ENCODE measurements around the gene IFIT1. TPM values are rescaled to one million over a fixed set of nuclear protein-coding genes. Genes with fewer than 3 reads are reported as not detected.
"Not testable (repeated sequence)": the region's sequence is repeated elsewhere in the genome, so short reads cannot be mapped to it uniquely, and the experiment has no call there.

Gene IFIT1
- total RNA-seq, 1 donor from 2014 or later = 0.09 TPM

GRCh38 chr10:89392974-89393373, 551 bp downstream of the IFIT1 start:
- no peak overlapping the region for H3K27ac Mint-ChIP-seq
- intact Hi-C loops (cut with micrococcal nuclease) = loop anchor here (1.0 to 5.0 kb wide), 2 partner anchors 61 to 91 kb away; partner anchors contain the start of gene IFIT2
- H3K36me3 Mint-ChIP-seq (ENCODE audit: low read depth) = no peaks in the 10 kb centered on the region
- DNase-seq (ENCODE audit: low spot score) = no peak
- peaks cover 16% of the 10 kb centered on the region for H3K4me1 Mint-ChIP-seq (ENCODE audit: low read depth)
- H3K4me3 Mint-ChIP-seq (ENCODE audit: low read depth) = peak overlapping the region; percentile 80
- H3K27me3 Mint-ChIP-seq (ENCODE audit: low read depth) = peaks cover 5% of the 10 kb centered on the region
- no peaks in the 10 kb centered on the region for H3K9me3 Mint-ChIP-seq

- intact Hi-C loops (cut with micrococcal nuclease) = loop anchor here (5.0 kb wide), 1 partner anchor 92 kb away; the partner anchor contains the start of gene IFIT2
- peaks cover 16% of the 10 kb centered on the region for H3K4me1 Mint-ChIP-seq (ENCODE audit: low read depth)
- DNase-seq (ENCODE audit: low spot score) = no peak
- no peak overlapping the region for H3K4me3 Mint-ChIP-seq (ENCODE audit: low read depth)
- peaks cover 9% of the 10 kb centered on the region for H3K27me3 Mint-ChIP-seq (ENCODE audit: low read depth)
- H3K27ac Mint-ChIP-seq = no peak overlapping the region
- H3K9me3 Mint-ChIP-seq = no peaks in the 10 kb centered on the region
- H3K36me3 Mint-ChIP-seq (ENCODE audit: low read depth) = no peaks in the 10 kb centered on the region
These were observed 1.5 kb downstream of the IFIT1 start for GRCh38 chr10:89393898-89394297.

DNA sequence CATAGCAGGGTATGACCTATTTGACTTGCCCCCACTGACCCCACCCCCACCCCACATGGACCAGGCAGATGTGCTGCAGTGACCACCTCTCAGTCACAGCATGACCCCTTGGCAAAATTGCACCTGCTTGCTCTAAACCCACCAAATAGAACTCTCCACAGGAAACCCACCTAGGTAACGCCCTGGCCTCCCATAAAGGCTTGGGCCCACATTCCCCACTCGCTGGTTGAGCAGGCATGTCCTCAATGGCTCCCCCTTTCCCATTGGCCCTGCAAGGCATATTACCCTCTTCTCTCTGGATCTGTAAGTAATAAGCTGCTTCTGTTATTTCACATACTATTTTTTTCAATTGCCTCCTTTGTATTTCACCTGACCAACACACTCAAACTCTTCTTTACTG, 2.7 kb downstream of the IFIT1 start:
- Mint-ChIP-seq H3K27me3 (ENCODE audit: low read depth) (peaks cover 15% of the 10 kb centered on the region), H3K4me1 (ENCODE audit: low read depth) (peaks cover 16% of the 10 kb centered on the region), H3K9me3 (no peaks in the 10 kb centered on the region), H3K4me3 (ENCODE audit: low read depth) (no peak overlapping the region), H3K36me3 (ENCODE audit: low read depth) (no peaks in the 10 kb centered on the region), H3K27ac (no peak overlapping the region)
- intact Hi-C loops (cut with micrococcal nuclease) = no loop called here
- DNase-seq (ENCODE audit: low spot score) = no peak

- H3K4me3 Mint-ChIP-seq (ENCODE audit: low read depth) = no peak overlapping the region
- H3K27me3 Mint-ChIP-seq (ENCODE audit: low read depth) = peaks cover 19% of the 10 kb centered on the region
- no peaks in the 10 kb centered on the region for H3K36me3 Mint-ChIP-seq (ENCODE audit: low read depth)
- peaks cover 8% of the 10 kb centered on the region for H3K4me1 Mint-ChIP-seq (ENCODE audit: low read depth)
- intact Hi-C loops (cut with micrococcal nuclease) = no loop called here
- no peak overlapping the region for H3K27ac Mint-ChIP-seq
- DNase-seq (ENCODE audit: low spot score) = no peak
- H3K9me3 Mint-ChIP-seq = no peaks in the 10 kb centered on the region
These were observed 5.8 kb downstream of the IFIT1 start for GRCh38 chr10:89398003-89398749.

GRCh38 chr10:89399956-89400355, 7.5 kb downstream of the IFIT1 start:
- DNase-seq (ENCODE audit: low spot score) = no peak
- Mint-ChIP-seq H3K27me3 (ENCODE audit: low read depth) (peaks cover 19% of the 10 kb centered on the region), H3K9me3 (no peaks in the 10 kb centered on the region), H3K27ac (no peak overlapping the region), H3K4me3 (ENCODE audit: low read depth) (no peak overlapping the region), H3K36me3 (ENCODE audit: low read depth) (no peaks in the 10 kb centered on the region), H3K4me1 (ENCODE audit: low read depth) (peaks cover 7% of the 10 kb centered on the region)
- intact Hi-C loops (cut with micrococcal nuclease) = no loop called here

DNA sequence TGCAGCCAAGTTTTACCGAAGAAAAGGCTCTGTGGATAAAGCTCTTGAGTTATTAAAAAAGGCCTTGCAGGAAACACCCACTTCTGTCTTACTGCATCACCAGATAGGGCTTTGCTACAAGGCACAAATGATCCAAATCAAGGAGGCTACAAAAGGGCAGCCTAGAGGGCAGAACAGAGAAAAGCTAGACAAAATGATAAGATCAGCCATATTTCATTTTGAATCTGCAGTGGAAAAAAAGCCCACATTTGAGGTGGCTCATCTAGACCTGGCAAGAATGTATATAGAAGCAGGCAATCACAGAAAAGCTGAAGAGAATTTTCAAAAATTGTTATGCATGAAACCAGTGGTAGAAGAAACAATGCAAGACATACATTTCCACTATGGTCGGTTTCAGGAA, 10.6 kb downstream of the IFIT1 start:
- H3K4me1 Mint-ChIP-seq (ENCODE audit: low read depth) = peaks cover 7% of the 10 kb centered on the region
- H3K36me3 Mint-ChIP-seq (ENCODE audit: low read depth) = no peaks in the 10 kb centered on the region
- H3K27me3 Mint-ChIP-seq (ENCODE audit: low read depth) = peaks cover 23% of the 10 kb centered on the region
- H3K4me3 Mint-ChIP-seq (ENCODE audit: low read depth) = no peak overlapping the region
- intact Hi-C loops (cut with micrococcal nuclease) = no loop called here
- no peaks in the 10 kb centered on the region for H3K9me3 Mint-ChIP-seq
- no peak for DNase-seq (ENCODE audit: low spot score)
- H3K27ac Mint-ChIP-seq = no peak overlapping the region

- intact Hi-C loops (cut with micrococcal nuclease) = no loop called here
- peaks cover 7% of the 10 kb centered on the region for H3K4me1 Mint-ChIP-seq (ENCODE audit: low read depth)
These were observed 12.0 kb downstream of the IFIT1 start for GRCh38 chr10:89404104-89405047.

DNA sequence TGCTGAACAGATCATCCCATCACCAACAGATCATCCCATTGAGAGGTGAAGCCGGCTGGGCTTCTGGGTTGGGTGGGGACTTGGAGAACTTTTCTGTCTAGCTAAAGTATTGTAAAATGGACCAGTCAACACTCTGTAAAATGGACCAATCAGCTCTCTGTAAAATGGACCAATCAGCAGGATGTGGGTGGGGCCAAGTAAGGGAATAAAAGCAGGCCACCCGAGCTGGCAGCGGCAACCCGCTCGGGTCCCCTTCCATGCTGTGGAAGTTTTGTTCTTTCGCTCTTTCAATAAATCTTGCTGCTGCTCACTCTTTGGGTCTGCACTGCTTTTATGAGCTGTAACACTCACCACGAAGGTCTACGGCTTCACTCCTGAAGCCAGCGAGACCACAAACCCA, 13.8 kb downstream of the IFIT1 start:
- H3K4me3 Mint-ChIP-seq (ENCODE audit: low read depth); H3K36me3 Mint-ChIP-seq (ENCODE audit: low read depth); intact Hi-C loops (cut with micrococcal nuclease); H3K27ac Mint-ChIP-seq; DNase-seq (ENCODE audit: low spot score); H3K9me3 Mint-ChIP-seq: not testable (repeated sequence)
- Mint-ChIP-seq H3K27me3 (ENCODE audit: low read depth) (peaks cover 11% of the 10 kb centered on the region), H3K4me1 (ENCODE audit: low read depth) (peaks cover 12% of the 10 kb centered on the region)

More at GRCh38 chr10:89404104-89405047, 12.0 kb downstream of the IFIT1 start:
- Mint-ChIP-seq H3K4me3 (ENCODE audit: low read depth) (no peak overlapping the region), H3K27me3 (ENCODE audit: low read depth) (peaks cover 15% of the 10 kb centered on the region), H3K36me3 (ENCODE audit: low read depth) (no peaks in the 10 kb centered on the region), H3K9me3 (no peaks in the 10 kb centered on the region), H3K27ac (no peak overlapping the region)
- no peak for DNase-seq (ENCODE audit: low spot score)

GRCh38 chr10:89407792-89408191, 15.4 kb downstream of the IFIT1 start:
- DNase-seq (ENCODE audit: low spot score); H3K36me3 Mint-ChIP-seq (ENCODE audit: low read depth); H3K4me3 Mint-ChIP-seq (ENCODE audit: low read depth); H3K27ac Mint-ChIP-seq; intact Hi-C loops (cut with micrococcal nuclease): not testable (repeated sequence)
- H3K9me3 Mint-ChIP-seq = peaks cover 10% of the 10 kb centered on the region
- H3K27me3 Mint-ChIP-seq (ENCODE audit: low read depth) = peaks cover 12% of the 10 kb centered on the region
- peaks cover 13% of the 10 kb centered on the region for H3K4me1 Mint-ChIP-seq (ENCODE audit: low read depth)

- DNase-seq (ENCODE audit: low spot score); intact Hi-C loops (cut with micrococcal nuclease); H3K4me3 Mint-ChIP-seq (ENCODE audit: low read depth); H3K27ac Mint-ChIP-seq; H3K36me3 Mint-ChIP-seq (ENCODE audit: low read depth): not testable (repeated sequence)
- peaks cover 16% of the 10 kb centered on the region for H3K4me1 Mint-ChIP-seq (ENCODE audit: low read depth)
- peaks cover 11% of the 10 kb centered on the region for H3K9me3 Mint-ChIP-seq
- peaks cover 12% of the 10 kb centered on the region for H3K27me3 Mint-ChIP-seq (ENCODE audit: low read depth)
These were observed 16.9 kb downstream of the IFIT1 start for GRCh38 chr10:89409282-89409681.

DNA sequence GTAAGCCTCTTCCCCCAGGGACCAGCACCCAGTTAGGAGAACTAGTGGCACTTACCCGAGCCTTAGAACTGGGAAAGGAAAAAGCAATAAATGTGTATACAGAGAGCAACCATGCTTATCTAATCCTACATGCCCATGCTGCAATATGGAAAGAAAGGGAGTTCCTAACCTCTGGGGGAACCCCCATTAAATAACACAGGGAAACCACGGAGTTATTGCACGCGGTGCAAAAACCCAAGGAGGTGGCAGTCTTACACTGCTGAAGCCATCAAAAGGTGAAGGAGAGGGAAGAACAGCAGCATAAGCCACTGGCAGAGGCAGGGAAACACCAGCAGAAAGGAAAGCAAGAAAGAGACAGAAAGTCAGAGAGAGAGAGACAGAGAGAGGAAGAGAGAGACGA, 18.1 kb downstream of the IFIT1 start:
- intact Hi-C loops (cut with micrococcal nuclease); H3K4me3 Mint-ChIP-seq (ENCODE audit: low read depth); H3K27ac Mint-ChIP-seq: not testable (repeated sequence)

DNA sequence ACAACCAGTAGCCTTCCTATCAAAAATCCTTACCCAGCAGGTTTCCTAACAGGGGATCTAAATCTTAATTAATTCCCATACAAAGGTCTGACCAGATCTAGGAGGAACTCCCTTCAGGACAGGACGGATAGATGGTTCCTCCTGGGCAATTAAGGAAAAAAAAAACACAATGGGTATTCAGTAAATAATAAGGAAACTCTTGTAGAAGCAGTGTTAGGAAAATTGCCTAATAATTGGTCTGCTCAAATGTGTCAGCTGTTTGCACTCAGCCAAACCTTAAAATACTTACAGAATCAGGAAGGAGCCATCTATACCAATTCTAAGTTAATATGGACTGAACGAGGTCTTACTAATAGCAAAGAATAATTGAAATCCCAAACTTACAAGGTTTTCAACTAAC, 18.7 kb downstream of the IFIT1 start:
- intact Hi-C loops (cut with micrococcal nuclease); H3K27ac Mint-ChIP-seq: not testable (repeated sequence)

More for the DNA sequence above, 18.1 kb downstream of the IFIT1 start:
- peaks cover 11% of the 10 kb centered on the region for H3K27me3 Mint-ChIP-seq (ENCODE audit: low read depth)
- H3K9me3 Mint-ChIP-seq = peaks cover 11% of the 10 kb centered on the region
- H3K36me3 Mint-ChIP-seq (ENCODE audit: low read depth); DNase-seq (ENCODE audit: low spot score): not testable (repeated sequence)
- peaks cover 21% of the 10 kb centered on the region for H3K4me1 Mint-ChIP-seq (ENCODE audit: low read depth)

DNA sequence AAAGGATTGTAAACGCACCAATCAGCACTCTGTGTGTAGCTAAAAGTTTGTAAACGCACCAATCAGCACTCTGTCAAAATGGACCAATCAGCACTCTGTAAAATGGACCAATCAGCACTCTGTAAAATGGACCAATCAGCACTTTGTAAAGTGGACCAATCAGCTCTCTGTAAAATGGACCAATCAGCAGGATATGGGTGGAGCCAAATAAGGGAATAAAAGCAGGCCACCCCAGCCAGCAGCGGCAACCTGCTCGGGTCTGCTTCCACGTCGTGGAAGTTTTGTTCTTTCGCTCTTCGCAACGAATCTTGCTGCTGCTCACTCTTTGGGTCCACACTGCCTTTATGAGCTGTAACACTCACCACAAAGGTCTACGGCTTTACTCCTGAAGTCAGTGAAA, 19.9 kb downstream of the IFIT1 start:
- H3K27me3 Mint-ChIP-seq (ENCODE audit: low read depth); DNase-seq (ENCODE audit: low spot score); intact Hi-C loops (cut with micrococcal nuclease); H3K27ac Mint-ChIP-seq: not testable (repeated sequence)
- Mint-ChIP-seq H3K36me3 (ENCODE audit: low read depth) (peaks cover 20% of the 10 kb centered on the region), H3K4me1 (ENCODE audit: low read depth) (peaks cover 32% of the 10 kb centered on the region), H3K9me3 (peaks cover 11% of the 10 kb centered on the region), H3K4me3 (ENCODE audit: low read depth) (peak overlapping the region; percentile 42)

More for the DNA sequence above, 18.7 kb downstream of the IFIT1 start:
- not testable (repeated sequence) for DNase-seq (ENCODE audit: low spot score); H3K4me3 Mint-ChIP-seq (ENCODE audit: low read depth)
- Mint-ChIP-seq H3K27me3 (ENCODE audit: low read depth) (peaks cover 10% of the 10 kb centered on the region), H3K36me3 (ENCODE audit: low read depth) (peaks cover 13% of the 10 kb centered on the region), H3K9me3 (peaks cover 11% of the 10 kb centered on the region), H3K4me1 (ENCODE audit: low read depth) (peaks cover 25% of the 10 kb centered on the region)

All from activated T-helper 2 cell treated with anti-CD3 and anti-CD28 coated beads, Interferon-gamma antibody, Interleukin-2, Interleukin-4, amounts not matched to agents 10 μg/mL and 5 μg/mL and 100 μg/mL, durations not matched to agents 14 hours and 24 hours and 36 hours (primary cell).